Inflammatory macrophage (primary cell): Measurements from ENCODE around the gene AFF3.

Experiments
- DNase-seq, 2 donors: peaks; one replicate each; pipeline ENCODE4 v3.0.0-alpha.2; 2020 to 2022

The AFF3 gene

GRCh38 chr2:99729104-99730025 lies 413.0 kb downstream of the AFF3 start:
- DNase-seq: no peak

- DNase-seq: no peak
Observed at GRCh38 chr2:99728166-99728565, 414.2 kb downstream of the AFF3 start.

- no peak for DNase-seq
Observed at GRCh38 chr2:99727199-99727598, 415.2 kb downstream of the AFF3 start.

DNA sequence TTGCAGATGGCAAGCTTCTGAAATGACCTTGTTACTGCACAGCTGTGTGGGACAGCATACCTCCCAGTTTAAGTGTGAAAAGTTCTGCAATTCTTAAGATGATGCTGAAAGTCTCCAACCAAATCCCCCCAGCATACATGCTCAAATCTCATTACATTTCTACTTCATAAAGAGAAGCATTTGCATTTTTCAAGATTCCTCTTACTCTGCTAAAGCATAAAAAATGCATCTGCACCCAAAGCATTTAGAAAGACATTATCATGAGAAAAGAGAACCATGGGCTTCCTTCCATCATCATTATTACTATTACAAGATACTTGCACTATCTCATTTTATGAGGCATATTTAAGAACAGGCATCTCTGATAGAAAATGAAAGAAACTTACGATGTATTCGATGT lies 415.7 kb downstream of the AFF3 start:
- DNase-seq: no peak

DNA sequence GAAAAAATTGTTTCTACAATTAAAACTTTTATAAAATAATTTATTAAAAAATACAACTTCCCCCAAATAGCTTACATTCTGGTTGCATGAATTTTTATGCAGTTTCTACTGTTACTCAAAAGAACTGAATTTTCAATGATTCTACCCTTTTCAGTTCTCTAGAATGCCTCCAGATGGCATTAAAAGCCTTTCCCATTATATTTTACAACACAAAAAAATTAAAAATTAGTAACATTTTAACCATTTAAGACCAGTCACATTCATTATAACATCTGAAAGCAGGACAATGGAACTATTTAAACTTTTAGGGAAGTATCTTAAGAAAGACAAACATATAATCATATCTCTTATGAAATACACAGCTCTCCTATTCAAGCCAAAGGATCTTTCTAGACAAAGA lies 416.6 kb downstream of the AFF3 start:
- DNase-seq: peak in 1 of 2 donors; percentile 59

DNA sequence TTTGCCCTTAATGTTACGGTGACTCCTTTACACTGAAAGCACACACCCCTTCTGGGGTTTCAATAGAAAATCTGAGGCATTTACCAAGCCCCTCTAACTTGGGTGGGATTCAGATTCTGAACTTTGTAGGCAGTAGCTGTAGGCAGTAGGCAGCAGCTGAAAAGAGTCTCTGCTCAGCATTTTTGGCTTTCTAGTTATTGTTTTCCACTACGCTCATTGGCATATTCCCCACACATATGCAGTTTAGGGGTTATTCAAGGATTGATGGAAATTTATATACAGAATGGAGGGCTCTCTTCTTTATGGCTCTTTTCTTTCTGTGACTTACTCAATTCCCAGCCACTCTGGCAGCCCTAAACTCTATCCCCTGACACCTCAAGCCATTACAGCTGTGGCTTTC lies 419.9 kb downstream of the AFF3 start:
- DNase-seq: no peak

- DNase-seq: no peak
Observed at GRCh38 chr2:99719102-99719501, 423.3 kb downstream of the AFF3 start.

- DNase-seq: no peak
Observed at GRCh38 chr2:99715956-99716355, 426.4 kb downstream of the AFF3 start.

GRCh38 chr2:99714349-99714748 lies 428.0 kb downstream of the AFF3 start:
- DNase-seq: no peak

DNA sequence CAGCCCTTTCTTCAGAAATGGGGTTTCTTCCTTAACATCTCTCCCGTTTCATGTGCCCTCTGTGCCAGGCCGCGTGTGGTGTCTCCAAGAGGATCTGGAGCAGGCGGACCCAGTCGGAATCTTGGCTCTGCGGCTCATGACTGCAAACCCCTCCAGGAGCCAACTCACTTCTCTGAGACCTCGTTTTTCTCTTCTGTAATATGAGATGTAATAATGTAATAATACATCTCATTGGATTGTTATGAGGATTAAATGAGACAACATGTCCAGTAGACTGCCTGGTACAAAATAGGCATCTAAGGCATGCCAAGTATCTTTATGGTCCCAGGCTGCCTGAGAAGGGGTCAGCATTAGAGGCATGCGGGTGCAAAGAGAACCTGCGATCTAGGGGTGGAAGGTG lies 431.2 kb downstream of the AFF3 start:
- DNase-seq: no peak

- no peak for DNase-seq
Observed at GRCh38 chr2:99710721-99711120, 431.7 kb downstream of the AFF3 start.

- DNase-seq: no peak
Observed at GRCh38 chr2:99709229-99709628, 433.2 kb downstream of the AFF3 start.

- DNase-seq: no peak
Observed at GRCh38 chr2:99708231-99708630, 434.2 kb downstream of the AFF3 start.

- DNase-seq: no peak
Observed at GRCh38 chr2:99707592-99707991, 434.8 kb downstream of the AFF3 start.

DNA sequence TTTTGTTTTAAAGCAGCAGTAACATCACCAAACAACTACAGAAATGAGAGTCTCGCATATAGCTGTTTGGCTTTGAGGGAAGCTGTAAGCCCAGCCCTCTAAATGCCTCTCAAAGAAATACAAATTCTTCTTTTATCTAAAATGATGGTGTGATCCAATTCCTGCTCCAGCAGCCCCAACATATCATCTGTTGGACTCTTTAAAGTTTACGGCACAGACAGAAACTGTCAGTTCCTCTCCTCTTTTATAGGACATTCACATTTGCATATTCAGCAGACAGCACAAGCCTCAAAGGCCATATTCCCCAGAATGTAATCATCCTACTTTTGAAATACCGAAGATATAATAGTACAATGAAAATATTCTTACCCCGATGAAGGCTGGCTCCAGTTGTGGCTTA lies 435.7 kb downstream of the AFF3 start:
- DNase-seq: no peak

GRCh38 chr2:99701503-99701902 lies 440.9 kb downstream of the AFF3 start:
- DNase-seq: peak in 1 of 2 donors; percentile 7

GRCh38 chr2:99700482-99701398 lies 441.6 kb downstream of the AFF3 start:
- DNase-seq: peak in 1 of 2 donors; percentile 4

GRCh38 chr2:99698896-99699295 lies 443.5 kb downstream of the AFF3 start:
- no peak for DNase-seq

GRCh38 chr2:99697811-99698568 lies 444.4 kb downstream of the AFF3 start:
- no peak for DNase-seq

DNA sequence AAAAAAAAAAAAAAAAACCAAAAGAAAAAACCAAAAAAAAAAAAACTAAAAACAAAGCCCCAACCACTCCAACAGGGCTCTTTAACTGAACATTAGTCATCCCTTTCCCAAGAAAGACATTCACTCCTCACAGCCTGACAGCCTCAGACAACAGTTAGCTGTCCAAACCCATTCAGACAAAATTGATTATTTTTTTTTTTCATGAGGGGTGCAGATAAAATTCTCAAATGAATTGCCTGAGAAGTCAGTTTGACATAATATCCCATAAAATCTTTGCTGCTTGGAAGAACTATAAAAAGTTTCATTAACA lies 446.5 kb downstream of the AFF3 start:
- no peak for DNase-seq

DNA sequence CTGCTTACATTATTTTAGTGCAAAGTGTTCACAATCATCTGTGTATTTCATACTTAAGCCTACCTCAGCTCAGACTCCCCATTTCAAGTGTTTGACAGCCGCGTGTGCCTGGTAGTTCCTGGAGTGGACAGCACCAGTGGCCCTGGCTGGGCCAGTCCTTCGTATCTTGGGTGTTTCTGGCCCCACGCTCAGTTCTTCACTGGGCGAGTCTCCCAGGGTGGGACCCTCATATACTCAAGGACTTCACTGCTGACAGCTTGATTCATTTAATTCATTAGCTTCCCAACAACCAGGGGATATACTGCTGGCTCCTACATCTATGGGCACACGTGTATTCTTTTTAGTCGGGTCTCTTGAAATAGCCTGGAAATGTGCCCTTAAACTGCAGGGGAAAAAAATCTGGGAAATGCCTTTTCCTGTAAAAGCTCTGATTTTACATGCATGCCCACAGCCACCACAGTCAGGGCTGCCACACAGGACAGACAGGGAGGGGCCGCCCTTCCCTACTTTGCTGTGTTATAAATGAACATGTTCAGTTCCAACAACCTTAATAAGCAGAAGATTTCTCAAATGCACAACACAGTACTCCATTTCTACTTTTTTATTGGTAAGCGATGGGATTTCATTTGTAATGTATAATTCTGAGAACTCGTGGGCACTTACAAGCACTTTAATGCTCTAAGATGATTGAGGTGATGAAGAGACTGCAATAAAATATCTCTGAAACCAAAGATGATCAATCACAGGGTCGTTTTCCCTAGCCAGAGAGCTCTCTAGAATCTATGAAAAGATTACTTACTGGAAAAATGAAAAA lies 447.1 kb downstream of the AFF3 start:
- no peak for DNase-seq

- no peak for DNase-seq
Observed at GRCh38 chr2:99694331-99694730, 448.1 kb downstream of the AFF3 start.
